IMR-90 (cell line): Measurements from ENCODE around the gene KRT71. TPM values are rescaled to one million over a fixed set of nuclear protein-coding genes. Genes with fewer than 3 reads are reported as not detected.

Experiments used
- ATAC-seq: fragments of 200-7000 bp; cut with Tn5 transposase; 2 replicates; pipeline ENCODE4 v1.9.1; 2020; ENCODE audit warnings: low read depth, mild to moderate bottlenecking, moderate library complexity
- BruUV-seq: library from RNA; stranded (reverse); fragments of 400-500 nt; replicated peaks from 2 replicates; lab custom pipeline; 2021; lab: Mats Ljungman, UMichigan
- CTCF ChIA-PET: fragments of 300-600 bp; formaldehyde crosslinking; extraction: SDS; loops from one replicate; lab custom pipeline; 2021; ENCODE audit warnings: antibody characterized with exemption; lab: Yijun Ruan, JAX
- POLR2A ChIA-PET: fragments of 300-600 bp; sonication (Branson Sonifier 250); formaldehyde crosslinking; loops from one replicate; lab custom pipeline; 2022; ENCODE audit warnings: antibody characterized with exemption; ENCODE audit not compliant: unreplicated experiment; lab: Charles Lee
- DNase-seq: peaks from one replicate; pipeline ENCODE4 v3.0.0; 2013
- H2AFZ ChIP-seq: replicated peaks from 2 replicates; pipeline ENCODE3; 2013; ENCODE audit warnings: low read length, mild to moderate bottlenecking; ENCODE audit not compliant: poor library complexity
- H2AK5ac ChIP-seq: 2 replicates; pipeline ENCODE4 v1.6.1; 2013; ENCODE audit warnings: low read depth, low read length, inconsistent platforms
- H2AK9ac ChIP-seq: replicated peaks from 2 replicates; pipeline ENCODE3; 2013; ENCODE audit warnings: mild to moderate bottlenecking, low read depth, low read length, moderate library complexity; ENCODE audit not compliant: poor library complexity
- H2BK120ac ChIP-seq: 2 replicates; pipeline ENCODE4 v1.6.1; 2013; ENCODE audit warnings: low read depth, low read length, inconsistent platforms
- H2BK15ac ChIP-seq: 3 replicates; pipeline ENCODE4 v1.6.1; 2013; ENCODE audit warnings: low read depth, low read length, inconsistent platforms
- H2BK20ac ChIP-seq: 2 replicates; pipeline ENCODE4 v1.6.1; 2013; ENCODE audit warnings: low read depth, mild to moderate bottlenecking, inconsistent platforms, low read length, moderate library complexity
- H2BK5ac ChIP-seq: 2 replicates; pipeline ENCODE4 v1.6.1; 2013; ENCODE audit warnings: mild to moderate bottlenecking, low read depth, low read length, inconsistent platforms; ENCODE audit not compliant: poor library complexity, severe bottlenecking
- H3K14ac ChIP-seq: replicated peaks from 2 replicates; pipeline ENCODE4 v1.6.1; 2013; ENCODE audit warnings: low read depth, low read length, inconsistent platforms
- H3K18ac ChIP-seq: 2 replicates; pipeline ENCODE4 v1.6.1; 2013; ENCODE audit warnings: low read depth, low read length, control low read depth
- H3K23ac ChIP-seq: 2 replicates; pipeline ENCODE4 v1.6.1; 2013; ENCODE audit warnings: low read depth, low read length, inconsistent platforms
- H3K27ac ChIP-seq: 2 replicates; pipeline ENCODE4 v1.5.1; 2013; ENCODE audit warnings: mild to moderate bottlenecking, control low read depth, low read length; ENCODE audit not compliant: insufficient read depth
- H3K27me3 ChIP-seq: 2 replicates; pipeline ENCODE4 v1.6.1; 2013; ENCODE audit warnings: low read length; ENCODE audit not compliant: control insufficient read depth, insufficient read depth
- H3K36me3 ChIP-seq: 2 replicates; pipeline ENCODE4 v1.6.1; 2013; ENCODE audit warnings: low read length, mixed read lengths; ENCODE audit not compliant: control insufficient read depth, insufficient read depth
- H3K4ac ChIP-seq: 2 replicates; pipeline ENCODE4 v1.6.1; 2013; ENCODE audit warnings: low read depth, low read length, inconsistent platforms
- H3K4me1 ChIP-seq: 2 replicates; pipeline ENCODE4 v1.6.1; 2013; ENCODE audit warnings: low read length, mixed read lengths; ENCODE audit not compliant: control insufficient read depth, insufficient read depth
- H3K4me2 ChIP-seq: 2 replicates; pipeline ENCODE4 v1.6.1; 2013; ENCODE audit warnings: low read depth, mild to moderate bottlenecking, control low read depth, low read length, moderate library complexity
- H3K4me3 ChIP-seq: 2 replicates; pipeline ENCODE4 v1.5.1; 2013; ENCODE audit warnings: low read depth, mild to moderate bottlenecking, control low read depth, low read length, moderate library complexity; ENCODE audit not compliant: insufficient read depth
- H3K56ac ChIP-seq: 2 replicates; pipeline ENCODE4 v1.6.1; 2013; ENCODE audit warnings: low read length, inconsistent platforms; ENCODE audit not compliant: insufficient read depth; ENCODE audit errors: extremely low read depth
- H3K79me1 ChIP-seq, 2 experiments: 2 replicates each; pipeline ENCODE4 v1.6.1; 2013; ENCODE audit warnings: low read length in 2 of 2, inconsistent platforms in 1 of 2, low read depth in 1 of 2
- H3K9ac ChIP-seq: 2 replicates; pipeline ENCODE4 v1.6.1; 2013; ENCODE audit warnings: low read depth, low read length, control low read depth
- H3K9me1 ChIP-seq: 2 replicates; pipeline ENCODE4 v1.6.1; 2013; ENCODE audit warnings: low read length, inconsistent platforms; ENCODE audit not compliant: insufficient read depth
- H3K9me3 ChIP-seq: 2 replicates; pipeline ENCODE4 v1.6.1; 2013; ENCODE audit warnings: low read length; ENCODE audit not compliant: control insufficient read depth, insufficient read depth
- H4K20me1 ChIP-seq: 2 replicates; pipeline ENCODE4 v1.6.1; 2013; ENCODE audit warnings: low read length, inconsistent platforms; ENCODE audit not compliant: insufficient read depth
- H4K5ac ChIP-seq: 2 replicates; pipeline ENCODE4 v1.6.1; 2013; ENCODE audit warnings: mild to moderate bottlenecking, low read depth, low read length, control low read depth
- H4K8ac ChIP-seq, 2 experiments: 2 replicates each; pipeline ENCODE4 v1.6.1; 2013; ENCODE audit warnings: low read depth in 2 of 2, low read length in 2 of 2, control low read depth in 1 of 2, inconsistent platforms in 1 of 2
- H4K91ac ChIP-seq: 2 replicates; pipeline ENCODE4 v1.6.1; 2013; ENCODE audit warnings: low read depth, low read length, inconsistent platforms; ENCODE audit not compliant: insufficient read depth
- BHLHE40 ChIP-seq: fragments of 150-350 bp; IDR thresholded peaks from 2 replicates; pipeline ENCODE4 v1.6.1; 2016; ENCODE audit warnings: mild to moderate bottlenecking, low read depth, low read length
- MAFK ChIP-seq: IDR thresholded peaks from 2 replicates; pipeline ENCODE4 v1.6.1; 2012; ENCODE audit warnings: low read depth, low read length, improper control_type of control experiment
- MAZ ChIP-seq: IDR thresholded peaks from 2 replicates; pipeline ENCODE4 v1.6.1; 2012; ENCODE audit warnings: low read depth, mild to moderate bottlenecking, low read length, improper control_type of control experiment, moderate library complexity, borderline replicate concordance
- MXI1 ChIP-seq: IDR thresholded peaks from 2 replicates; pipeline ENCODE4 v1.6.1; 2012; ENCODE audit warnings: low read depth, mild to moderate bottlenecking, low read length, moderate library complexity, borderline replicate concordance
- RAD21 ChIP-seq: IDR thresholded peaks from 2 replicates; pipeline ENCODE4 v1.6.1; 2012; ENCODE audit warnings: low read length, improper control_type of control experiment
- WGBS, 2 experiments: methylation state at CpG; one replicate each; pipeline versions ENCODE4 v1.1.5 to v1.1.7; 2013; ENCODE audit warnings: missing lambda C conversion rate in 2 of 2; ENCODE audit not compliant: insufficient read length in 1 of 2; ENCODE audit errors: extremely low coverage in 2 of 2; 5-methylcytosine and 5-hydroxymethylcytosine counted together
- dilution Hi-C: fragments of 300-500 bp; cut with HindIII; formaldehyde crosslinking; loops from one replicate; pipeline ENCODE4 v1.14.3; 2018; ENCODE audit warnings: low sequenced_read_pairs; ENCODE audit not compliant: unreplicated experiment
- in situ Hi-C: fragments of 300-500 bp; cut with MboI; formaldehyde crosslinking; loops from 3 replicates; pipeline ENCODE4 v1.14.3; 2019; ENCODE audit warnings: low sequenced_read_pairs, inconsistent platforms, mixed read lengths
- intact Hi-C: fragments of 100-400 bp; cut with micrococcal nuclease; formaldehyde crosslinking; loops from 2 replicates; pipeline ENCODE4 v1.10.0; 2022
- polyA plus RNA-seq, 3 experiments: library from polyadenylated mRNA; depleted of rRNA; stranded (reverse); fragments of >200 nt; gene quantifications; 2 replicates each; pipeline ENCODE4 v1.2.3, GENCODE V29; 2012; ENCODE audit warnings: low replicate concordance in 1 of 3
- total RNA-seq: library from RNA; depleted of rRNA; stranded (reverse); fragments of >200 nt; gene quantifications from 2 replicates; pipeline ENCODE4 v1.2.3, GENCODE V29; 2012

The KRT71 gene
- total and polyA plus RNA-seq, 2 of the 4 experiments (the other 2 are of a cell fraction): not detected

DNA sequence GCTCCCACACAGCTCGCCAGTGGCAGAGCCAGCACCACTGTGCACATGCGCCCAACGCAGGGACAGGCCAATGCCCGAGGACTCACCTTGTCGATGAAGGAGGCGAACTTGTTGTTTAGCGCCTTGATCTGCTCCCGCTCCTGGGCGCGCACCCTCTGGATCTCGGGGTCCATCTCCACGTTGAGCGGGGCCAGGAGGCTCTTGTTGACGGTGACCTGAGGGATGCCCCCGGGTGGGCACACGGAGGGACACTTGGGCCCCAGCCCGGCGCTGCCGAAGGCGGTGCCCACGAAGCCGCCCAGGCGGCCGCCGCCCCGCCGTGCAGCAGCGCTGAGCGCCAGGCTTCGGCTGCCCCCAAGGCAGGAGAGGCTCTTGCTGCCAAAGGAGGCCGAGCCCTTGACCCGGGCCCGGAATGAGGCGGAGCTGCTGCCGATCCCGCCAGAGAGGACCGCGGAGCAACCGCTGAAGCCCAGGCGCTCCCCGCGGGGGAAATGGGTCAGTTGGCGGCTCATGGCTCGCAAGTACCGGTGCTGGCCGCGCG, 48.1 kb upstream of the KRT71 start, which contains the start of gene KRT72:
Gene KRT72, minus strand, starts transcription at position 523 of the 541 bp plus-strand sequence. Its CDS starts 11 bp downstream, at position 512.
- POLR2A ChIA-PET: no interaction called here

More for the DNA sequence above, 48.1 kb upstream of the KRT71 start, which contains the start of gene KRT72:
- Histone ChIP-seq H2AFZ (no peak within 1 kb of the TSS), H3K79me1 (no peaks in the 10 kb centered on the region), H3K56ac (no peak within 1 kb of the TSS), H4K8ac (no peak within 1 kb of the TSS), H4K91ac (no peak within 1 kb of the TSS), H2AK9ac (no peak within 1 kb of the TSS), H3K9me3 (no peaks in the 10 kb centered on the region), H3K23ac (no peak within 1 kb of the TSS), H2BK5ac (no peak within 1 kb of the TSS), H3K36me3 (no peaks in the 10 kb centered on the region), H3K4me1 (no peaks in the 10 kb centered on the region), H4K5ac (no peak within 1 kb of the TSS), H3K4me2 (no peak within 1 kb of the TSS), H4K20me1 (no peaks in the 10 kb centered on the region), H3K9ac (no peak within 1 kb of the TSS), H3K27me3 (peaks cover 41% of the 10 kb centered on the region), H2BK15ac (no peak within 1 kb of the TSS), H3K27ac (no peak within 1 kb of the TSS), H3K18ac (no peak within 1 kb of the TSS), H2BK120ac (no peak within 1 kb of the TSS), H3K14ac (no peak within 1 kb of the TSS), H2AK5ac (no peak within 1 kb of the TSS), H3K9me1 (no peaks in the 10 kb centered on the region), H3K4ac (no peak within 1 kb of the TSS), H2BK20ac (no peak within 1 kb of the TSS), H3K4me3 (no peak within 1 kb of the TSS)
- dilution Hi-C loops: no loop called here
- TF ChIP-seq BHLHE40: no peak
- no peak for TF ChIP-seq MAFK
- no peak for TF ChIP-seq RAD21
- no peak for TF ChIP-seq MAZ
- no peak for TF ChIP-seq MXI1
- CTCF ChIA-PET: no interaction called here
- no peak for DNase-seq
- intact Hi-C loops: no loop called here
- ATAC-seq: no peak
- 31% methylated on average over 24 of the region's 48 CpGs; no CpG with 5 or more reads in 1 of the 2 experiments for WGBS, 2 experiments
- no TSS peak for BruUV-seq
- in situ Hi-C loops: no loop called here
